ENCODE data around the gene GPR31. TPM values are rescaled to one million over a fixed set of nuclear protein-coding genes. Genes with fewer than 3 reads are reported as not detected.

Gene GPR31, protein sequence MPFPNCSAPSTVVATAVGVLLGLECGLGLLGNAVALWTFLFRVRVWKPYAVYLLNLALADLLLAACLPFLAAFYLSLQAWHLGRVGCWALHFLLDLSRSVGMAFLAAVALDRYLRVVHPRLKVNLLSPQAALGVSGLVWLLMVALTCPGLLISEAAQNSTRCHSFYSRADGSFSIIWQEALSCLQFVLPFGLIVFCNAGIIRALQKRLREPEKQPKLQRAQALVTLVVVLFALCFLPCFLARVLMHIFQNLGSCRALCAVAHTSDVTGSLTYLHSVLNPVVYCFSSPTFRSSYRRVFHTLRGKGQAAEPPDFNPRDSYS
- not detected in 2 replicates for total RNA-seq (2011; cell fraction: chromatin; rRNA removed; ENCODE audit: low replicate concordance)
- total RNA-seq (2011; cell fraction: nucleolus; rRNA removed) = not detected in 2 replicates
- total RNA-seq (2011; cell fraction: nucleoplasm; rRNA removed) = not detected in 2 replicates
- not detected in 2 replicates for total RNA-seq (2014; rRNA removed)
- total RNA-seq (2014; rRNA removed; fragmentation: Illumina TruSeq; extraction: Trizol) = not detected in 2 replicates
- not detected in 2 replicates for total RNA-seq (2015; rRNA removed; fragmentation: Illumina TruSeq; extraction: Trizol)
- total RNA-seq (2021) = not detected in 2 replicates
- polyA plus RNA-seq (2011; rRNA removed) = not detected in 2 replicates
- polyA plus RNA-seq (2011; cell fraction: cytosol; rRNA removed) = not detected in 2 replicates
- polyA plus RNA-seq (2011; cell fraction: nucleus; rRNA removed) = not detected in 2 replicates
- 0.04 TPM in 1 of 2 replicates, not detected in the other for polyA plus RNA-seq (2012)
- polyA plus RNA-seq (2014; fragmentation: Illumina TruSeq; extraction: Trizol) = not detected in 2 replicates
- polyA plus RNA-seq (2014; fragmentation: Nextera tagmentation; extraction: Ambion mirVana) = not detected
- polyA plus RNA-seq (2014; rRNA removed) = not detected in 2 replicates
- not detected in 2 replicates for polyA minus RNA-seq (2011; rRNA and poly(A)+ RNA removed)
- not detected in 2 replicates for polyA minus RNA-seq (2011; cell fraction: cytosol; rRNA and poly(A)+ RNA removed)
- polyA minus RNA-seq (2011; cell fraction: nucleus; rRNA and poly(A)+ RNA removed) = not detected in 2 replicates
- Bru-seq, nascent RNA = not detected
- not detected for BruChase-seq, experiment 1, labeled RNA remaining after a 2-hour chase
- BruChase-seq, experiment 2, labeled RNA remaining after a 6-hour chase = not detected
- long read RNA-seq, experiment 1 = 0 reads
- long read RNA-seq, experiment 2 = 0 reads
- long read RNA-seq, experiment 3 = 0 reads

DNA sequence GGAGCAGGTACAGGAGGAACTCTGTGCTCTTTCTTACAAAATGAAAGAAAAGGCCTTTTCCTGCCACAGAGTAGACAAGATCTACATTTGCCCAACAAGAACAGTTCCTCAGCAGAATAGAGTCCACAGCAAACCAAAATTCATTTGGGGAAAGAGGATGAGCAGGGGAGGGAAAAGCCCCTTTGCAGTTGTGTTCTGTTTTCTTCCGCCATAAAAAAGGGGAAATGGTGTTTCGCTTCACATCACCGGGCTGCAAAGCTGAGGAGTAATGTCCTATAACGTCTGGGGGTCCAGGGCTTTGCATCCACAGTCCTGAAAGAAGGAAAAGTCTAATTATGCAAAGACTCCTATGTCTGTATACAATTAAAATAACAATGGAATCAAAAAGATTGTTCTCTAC lies at the start of gene GPR31:
GPR31 (minus strand) TSS at position 118 of the 400 bp plus-strand sequence. CDS start 149 bp downstream, outside the sequence.
- WGBS (ENCODE audit: insufficient coverage, low coverage, missing lambda C conversion rate) = 0% methylated on average over 4 of the region's 4 CpGs
- H3K27ac ChIP-seq (ENCODE audit: extremely low read depth, low read depth, low read length) = no peak within 1 kb of the TSS
- H3K9me3 ChIP-seq (replicated peaks; ENCODE audit: control insufficient read depth, insufficient read depth, low read depth, low read length) = no peaks in the 10 kb centered on the region
- H3K4me1 ChIP-seq (replicated peaks in 1 of 2; ENCODE audit: control insufficient read depth in 2 of 2, insufficient read depth in 2 of 2, low read length in 2 of 2) = peaks cover 0 to 5% of the 10 kb centered on the region in 2 experiments; a peak in 1 of 5 replicates
- H3K9ac ChIP-seq (ENCODE audit: insufficient read depth in 1 of 2, low read depth in 2 of 2, low read length in 2 of 2) = no peak within 1 kb of the TSS; a peak in 1 of 4 replicates
- no peaks in the 10 kb centered on the region for H3K9me1 ChIP-seq (ENCODE audit: control insufficient read depth, insufficient read depth, low read length)
- in situ Hi-C loops (cut with MboI) = no loop called here
- FAIRE-seq (no peak), DNase-seq (ENCODE audit: extremely low read depth in 1 of 4, low spot score in 3 of 4) (no peak), ATAC-seq (no peak)
- TF ChIP-seq SPI1 (IDR thresholded peaks at IDR 0.05; ENCODE audit: borderline replicate concordance, low read depth, low read length) (peak; percentile 30; the same call in 1 of the 2 replicates), E2F5 (CRISPR knock-in tag; IDR thresholded peaks at IDR 0.05) (no peak)
- no peak within 1 kb of the TSS for H3K4me2 ChIP-seq (ENCODE audit: insufficient read depth, low read length)
- BruUV-seq (replicated peaks) = no TSS peak
- intact Hi-C loops (cut with micrococcal nuclease) = no loop called here
- peaks cover 53 to 58% of the 10 kb centered on the region in 2 experiments for H3K27me3 ChIP-seq (ENCODE audit: control insufficient read depth in 2 of 2, insufficient read depth in 2 of 2, low read length in 2 of 2)
- H3K79me2 ChIP-seq (ENCODE audit: control insufficient read depth, insufficient read depth, low read length) = no peaks in the 10 kb centered on the region
- POLR2A ChIA-PET = interaction anchor here (0.7 kb wide), 1 partner anchor 621 kb away, joined by 3 read pairs; no protein-coding TSS in a partner anchor
- CTCF ChIA-PET (ENCODE audit: low intra/inter-chr PET ratio) = no interaction called here
- no peak within 1 kb of the TSS for H2AFZ ChIP-seq (ENCODE audit: low read depth, low read length)
- H4K20me1 ChIP-seq (replicated peaks; ENCODE audit: control insufficient read depth, insufficient read depth, low read length) = no peaks in the 10 kb centered on the region; the same call in 1 of the 2 replicates
- H3K36me3 ChIP-seq (ENCODE audit: control insufficient read depth, insufficient read depth, low read length) = no peaks in the 10 kb centered on the region
- H3K4me3 ChIP-seq = no peak within 1 kb of the TSS

Measured in K562 (cell line).